GM19468 (cell line): ENCODE data around the gene APOL4.
"Not testable (repeated sequence)": the region's sequence is repeated elsewhere in the genome, so short reads cannot be mapped to it uniquely, and the experiment has no call there.

Experiments
- ATAC-seq: cut with Tn5 transposase; IDR thresholded peaks from one replicate; pipeline ENCODE4 v1.9.1; 2021; ENCODE audit warnings: mild to moderate bottlenecking, moderate library complexity, moderate number of reproducible peaks; ENCODE audit not compliant: unreplicated experiment; ENCODE audit errors: extremely low read depth

APOL4 gene

DNA sequence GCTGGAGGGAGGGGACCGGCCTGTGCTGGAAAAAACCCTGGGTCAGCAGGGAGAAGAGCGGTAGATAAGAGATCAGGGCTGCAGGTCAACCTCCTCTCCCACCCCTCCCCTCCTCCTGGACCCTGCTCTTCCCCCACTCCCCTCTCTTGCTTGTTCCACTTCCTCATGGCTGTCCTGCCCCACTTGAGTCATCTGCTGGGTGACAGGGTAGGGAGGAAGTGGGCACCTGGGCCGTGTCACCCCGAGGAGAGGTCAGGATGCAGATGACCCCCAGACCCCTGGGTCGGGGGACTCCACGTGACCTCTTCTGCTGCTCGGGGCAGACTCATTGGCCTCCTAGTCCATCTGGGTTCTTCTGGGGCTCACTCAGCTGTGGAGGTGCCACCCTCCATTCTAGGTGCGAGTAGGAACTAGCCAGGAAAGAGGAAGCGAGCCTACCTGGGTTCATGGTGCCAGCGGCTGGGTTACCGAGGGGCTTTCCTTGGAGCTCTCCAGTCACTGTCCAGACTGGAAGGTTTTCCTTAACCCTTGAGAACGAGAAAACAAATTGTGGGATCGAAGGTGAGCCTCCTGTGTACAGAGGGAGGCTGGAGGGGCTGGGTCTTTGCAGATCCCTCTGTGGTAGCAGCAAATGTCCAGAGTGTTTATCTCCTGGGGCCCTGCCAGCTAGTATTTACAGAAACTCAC lies 31.2 kb upstream of the APOL4 start:
- no peak for ATAC-seq

DNA sequence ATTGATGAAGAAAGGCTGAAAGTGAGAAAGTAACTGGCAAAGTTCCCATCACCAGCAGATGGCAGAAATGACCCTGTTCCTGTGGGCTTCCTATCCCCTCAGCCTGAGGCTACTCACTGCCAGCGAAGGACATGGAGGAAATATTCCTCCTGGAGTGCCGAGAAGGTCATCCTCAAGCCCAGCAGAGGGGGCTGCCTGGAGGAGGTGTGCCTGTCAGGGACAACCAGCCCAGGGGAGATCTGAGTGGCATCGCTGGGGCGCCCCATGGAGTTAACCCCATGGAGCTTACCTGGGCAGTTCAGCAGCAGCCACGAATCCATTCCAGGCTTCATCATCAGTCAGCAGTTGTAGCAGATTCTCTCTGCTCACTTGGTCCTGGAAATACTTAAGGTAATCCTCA lies 29.4 kb upstream of the APOL4 start:
- ATAC-seq, result not testable (repeated sequence)

- not testable (repeated sequence) for ATAC-seq
Measured at GRCh38 chr22:36229649-36230048, 28.0 kb upstream of the APOL4 start.

DNA sequence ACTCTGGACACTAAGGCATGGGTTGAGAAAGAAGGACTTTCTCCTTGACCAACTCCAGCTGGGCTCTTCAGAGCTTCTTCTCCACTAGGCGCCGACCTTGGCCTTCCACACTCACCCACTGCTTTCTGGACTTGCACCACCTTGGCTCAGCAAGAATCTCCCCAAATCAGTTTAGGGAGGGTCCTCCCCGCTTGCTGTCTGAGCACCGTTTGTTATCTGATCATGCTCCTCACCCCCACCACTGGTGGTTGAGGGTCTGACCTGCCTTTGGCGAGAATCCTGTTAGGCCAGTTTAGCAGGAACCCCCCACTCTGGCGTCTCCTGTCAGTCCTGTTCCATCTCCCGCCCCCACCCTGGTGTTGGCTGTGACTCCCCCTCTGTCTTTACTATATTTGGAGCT lies 27.3 kb upstream of the APOL4 start:
- no peak for ATAC-seq

DNA sequence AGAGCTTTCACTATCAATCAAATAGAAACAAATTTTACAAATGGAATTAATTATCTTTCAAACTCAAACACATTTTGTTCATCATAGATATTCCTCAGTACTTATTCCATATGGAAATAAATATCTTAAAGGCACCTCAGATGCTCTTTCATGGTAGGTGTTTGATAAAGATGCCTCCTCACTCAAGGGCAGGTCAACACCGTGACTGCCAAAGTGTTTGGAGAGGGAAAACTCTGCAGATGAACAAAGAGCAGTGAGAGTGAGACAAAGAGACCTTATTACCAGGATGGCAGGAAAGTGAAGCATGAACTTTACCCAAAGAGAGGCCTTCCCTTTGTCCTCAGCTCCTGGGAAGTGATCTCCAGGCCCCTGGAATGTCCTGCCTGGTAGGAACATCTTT lies 26.8 kb upstream of the APOL4 start:
- not testable (repeated sequence) for ATAC-seq

DNA sequence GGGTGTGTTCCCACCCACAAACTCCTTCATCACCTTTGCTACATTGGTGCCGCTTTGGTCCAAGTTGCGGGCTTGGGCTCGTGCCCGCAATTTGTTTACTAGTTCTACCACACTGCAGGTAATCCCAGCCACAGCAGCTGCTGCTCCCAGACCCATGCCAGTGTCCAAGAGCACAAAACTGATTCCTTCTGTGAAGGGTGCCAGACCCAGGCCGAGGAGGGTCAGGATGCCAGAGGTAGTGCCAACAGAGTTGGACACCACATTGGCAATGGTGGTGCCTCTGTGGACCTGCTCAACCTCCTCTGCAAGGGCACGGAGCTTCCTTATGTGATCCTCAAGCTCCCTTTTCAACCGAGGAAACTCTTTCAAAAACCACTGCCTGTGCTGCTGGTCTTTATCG lies 26.2 kb upstream of the APOL4 start:
- ATAC-seq, result no peak

DNA sequence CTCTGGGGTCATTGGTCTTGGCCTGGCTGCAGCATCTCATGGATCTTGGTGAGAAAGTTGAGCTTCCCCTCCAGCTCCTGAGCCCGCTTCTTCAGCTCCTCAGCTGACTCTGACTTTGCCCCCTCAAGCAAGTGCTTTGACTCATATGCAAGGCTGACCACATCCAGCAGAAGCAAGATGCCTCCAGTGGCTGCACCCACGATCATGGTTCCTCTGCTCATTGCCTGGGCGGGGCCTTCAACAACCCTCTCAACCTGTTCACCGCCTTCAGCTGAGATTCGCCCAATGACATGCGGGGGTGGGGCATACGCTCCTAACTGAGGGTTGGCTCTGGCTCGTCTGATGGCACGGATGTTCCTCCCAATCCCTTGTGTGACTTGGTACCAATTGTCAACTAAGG lies 25.8 kb upstream of the APOL4 start:
- no peak for ATAC-seq

GRCh38 chr22:36226189-36226588 lies 24.6 kb upstream of the APOL4 start:
- ATAC-seq, result no peak

- no peak for ATAC-seq
Measured at GRCh38 chr22:36225333-36225922, 23.8 kb upstream of the APOL4 start.

DNA sequence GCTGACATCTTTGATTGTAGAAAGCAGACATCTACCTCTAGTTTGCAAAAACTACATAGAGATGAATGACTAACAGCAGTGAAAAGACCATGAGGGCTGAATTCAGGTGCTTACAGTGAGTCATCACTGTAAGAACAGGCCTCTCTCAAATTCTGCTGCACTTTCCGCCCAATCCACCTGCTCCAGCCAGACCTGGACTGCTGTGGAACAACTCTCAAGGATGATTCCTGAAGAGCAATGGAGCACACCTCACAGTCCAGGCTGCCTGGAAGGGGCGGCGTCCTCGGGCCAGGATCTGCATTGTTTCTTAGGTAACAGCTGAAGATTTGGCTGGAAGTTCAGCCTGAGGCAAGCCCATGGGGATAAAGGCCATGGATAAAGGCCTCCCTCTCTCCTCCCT lies 22.6 kb upstream of the APOL4 start:
- ATAC-seq, result no peak

DNA sequence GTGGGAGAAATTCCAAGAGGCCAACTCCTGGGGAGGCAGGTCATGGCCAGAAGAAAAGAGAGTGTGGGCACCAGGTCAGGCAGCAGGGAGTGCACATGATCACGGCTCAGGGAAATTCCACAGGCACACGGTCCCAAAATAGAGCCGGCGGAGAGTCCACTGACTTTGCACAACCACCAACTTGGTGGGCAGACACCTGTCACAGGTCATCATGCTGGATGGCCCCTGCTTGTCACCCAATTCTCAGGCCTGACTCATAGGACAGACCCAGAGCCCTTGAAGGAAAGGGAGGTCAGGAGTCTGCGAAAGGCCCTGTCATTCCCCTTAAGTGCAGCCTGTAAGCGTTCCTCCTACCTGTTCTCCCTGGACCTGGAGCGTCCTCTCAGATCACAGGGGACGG lies 21.9 kb upstream of the APOL4 start:
- no peak for ATAC-seq

DNA sequence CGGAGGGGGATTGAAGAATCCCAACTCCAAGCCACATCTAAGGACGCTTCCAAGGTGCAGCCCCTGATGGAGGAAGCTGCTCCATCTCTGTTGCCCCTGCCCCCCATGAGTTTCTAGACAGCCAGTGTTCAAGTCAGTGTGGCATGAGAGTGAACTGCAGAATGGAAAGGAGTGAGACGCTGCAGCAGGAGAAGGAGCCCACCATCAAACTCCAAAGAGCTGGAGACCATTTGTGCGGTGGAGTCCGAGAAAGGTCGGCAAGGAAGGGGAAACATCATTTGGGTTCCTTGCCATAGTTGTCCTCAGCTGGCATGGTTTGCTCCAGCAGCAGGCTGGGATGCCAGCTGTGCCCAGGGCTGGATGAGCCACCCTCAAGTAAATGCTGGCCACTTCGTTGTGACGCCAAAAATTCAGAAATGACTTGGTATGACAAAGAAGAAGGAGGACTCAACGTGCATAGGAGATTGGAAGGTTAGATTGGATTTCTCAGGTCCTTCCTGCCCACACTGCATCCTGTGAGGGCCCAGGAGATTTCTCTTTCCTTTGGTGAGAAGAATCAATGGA lies 21.4 kb upstream of the APOL4 start:
- ATAC-seq, result no peak

DNA sequence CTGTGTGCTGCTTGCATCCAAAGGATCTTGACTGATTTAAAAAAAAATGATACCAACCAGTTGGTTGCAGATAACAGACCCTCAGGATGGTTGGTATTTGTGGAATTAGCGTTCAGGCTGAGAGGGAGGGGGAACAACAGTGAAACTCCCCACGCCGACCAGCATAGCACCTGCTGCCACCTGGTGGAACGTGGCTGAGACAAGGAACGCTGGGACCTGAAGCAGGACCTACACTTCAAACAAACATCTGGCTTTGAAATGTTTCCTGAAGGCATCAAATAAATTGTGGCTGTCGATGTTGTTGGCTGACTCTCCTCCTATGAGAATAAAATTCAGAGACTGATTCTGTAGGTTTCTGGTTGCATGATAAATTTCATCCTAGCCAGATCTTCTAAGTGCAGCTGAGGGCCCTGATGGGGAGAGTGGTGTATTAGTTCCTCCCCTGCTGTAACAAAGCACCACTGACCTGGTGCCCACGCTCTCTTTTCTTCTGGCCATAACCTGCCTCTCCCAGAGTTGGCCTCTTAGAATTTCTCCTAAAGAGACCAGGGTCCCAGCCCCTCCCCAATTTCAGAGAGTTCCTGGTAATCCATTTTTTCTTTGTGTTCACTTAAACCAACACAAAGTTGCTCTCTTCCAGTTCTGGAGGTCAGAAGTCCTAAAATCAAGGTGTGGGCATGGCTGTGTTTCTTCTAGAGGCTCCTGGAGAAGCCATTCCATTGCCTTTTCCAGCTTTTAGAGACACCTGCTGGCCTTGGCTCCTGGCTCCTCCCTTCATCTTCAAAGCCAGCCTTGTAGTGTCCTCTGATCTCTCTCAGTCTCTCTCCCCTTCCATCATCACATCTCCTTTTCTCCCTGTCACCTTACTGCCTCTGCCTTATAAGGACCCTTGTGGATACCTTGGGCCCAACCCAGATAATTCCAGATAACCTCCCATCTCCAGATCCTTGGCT lies 20.5 kb upstream of the APOL4 start:
- no peak for ATAC-seq

GRCh38 chr22:36220451-36220921 lies 18.9 kb upstream of the APOL4 start:
- no peak for ATAC-seq

GRCh38 chr22:36218648-36219193 lies 17.1 kb upstream of the APOL4 start:
- no peak for ATAC-seq

DNA sequence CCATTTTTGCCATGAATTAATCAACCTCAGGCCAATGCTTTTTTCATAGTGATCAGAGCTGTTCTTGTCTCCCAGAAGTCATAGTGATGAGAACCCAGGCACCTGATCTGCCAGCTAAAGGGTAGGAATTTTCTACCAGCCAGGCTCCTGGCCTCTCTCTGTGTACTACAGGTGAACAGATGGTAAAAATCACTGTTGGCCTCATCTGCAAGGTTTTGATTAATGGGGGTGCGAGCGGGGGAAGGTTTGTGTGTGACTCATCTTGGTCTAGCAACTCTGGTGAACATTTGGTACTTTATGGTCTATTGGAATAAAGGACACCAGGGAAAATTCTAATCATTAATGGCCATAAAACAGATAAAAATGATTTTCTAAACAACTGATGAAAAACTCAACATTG lies 14.4 kb upstream of the APOL4 start:
- no peak for ATAC-seq

GRCh38 chr22:36213586-36213985 lies 12.0 kb upstream of the APOL4 start:
- ATAC-seq, result no peak

GRCh38 chr22:36212901-36213300 lies 11.3 kb upstream of the APOL4 start:
- no peak for ATAC-seq

GRCh38 chr22:36211237-36211861 lies 9.7 kb upstream of the APOL4 start:
- no peak for ATAC-seq

GRCh38 chr22:36210224-36210623 lies 8.6 kb upstream of the APOL4 start:
- ATAC-seq, result no peak
